HG03469 (cell line): Measurements from ENCODE around the gene CASP10.
A peak's percentile ranks its signal among the peaks of the same experiment; 100 is the strongest.

Experiments
- ATAC-seq: cut with Tn5 transposase; IDR thresholded peaks from one replicate; pipeline ENCODE4 v1.9.1; 2021; ENCODE audit warnings: mild to moderate bottlenecking, moderate library complexity, moderate number of reproducible peaks; ENCODE audit not compliant: unreplicated experiment

Gene CASP10

DNA sequence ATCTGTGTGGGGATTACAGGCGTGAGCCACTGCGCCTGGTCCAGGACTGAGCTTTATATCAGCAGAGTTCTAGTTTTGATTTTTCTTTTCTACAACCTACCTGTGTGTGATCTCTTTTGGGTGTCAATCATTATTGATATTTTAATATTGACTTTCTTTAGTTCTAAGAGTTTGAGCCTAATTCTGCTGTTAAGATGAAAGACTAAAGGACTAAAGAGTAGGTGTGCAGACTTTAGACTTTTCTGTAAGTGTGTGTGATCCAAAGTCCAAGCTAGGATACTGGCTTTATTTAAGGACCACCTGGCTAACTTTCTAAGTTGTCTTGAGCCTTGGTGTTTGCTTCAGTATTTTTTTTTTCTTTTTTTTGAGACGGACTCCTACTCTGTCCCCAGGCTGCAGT, 12.4 kb downstream of the CASP10 start:
- no peak for ATAC-seq

DNA sequence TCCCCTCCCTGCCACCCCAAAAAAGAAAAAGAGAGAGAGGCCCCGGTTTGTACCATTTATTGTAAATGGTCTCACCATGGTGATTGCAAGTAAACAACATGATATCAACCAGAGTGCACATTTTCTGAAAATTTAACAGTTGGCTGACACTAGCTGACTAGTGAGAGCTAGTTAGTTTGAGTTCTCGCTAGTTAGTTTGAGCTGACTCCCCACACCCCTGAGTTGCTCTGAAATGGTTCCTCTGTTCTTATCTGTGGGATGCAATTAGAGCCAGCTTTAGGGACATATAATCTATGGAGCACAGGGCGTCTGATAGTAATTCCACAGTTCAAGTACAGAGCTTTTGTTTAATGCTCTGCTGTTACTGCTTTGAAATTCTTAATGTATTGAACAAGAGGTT, 13.1 kb downstream of the CASP10 start:
- no peak for ATAC-seq

DNA sequence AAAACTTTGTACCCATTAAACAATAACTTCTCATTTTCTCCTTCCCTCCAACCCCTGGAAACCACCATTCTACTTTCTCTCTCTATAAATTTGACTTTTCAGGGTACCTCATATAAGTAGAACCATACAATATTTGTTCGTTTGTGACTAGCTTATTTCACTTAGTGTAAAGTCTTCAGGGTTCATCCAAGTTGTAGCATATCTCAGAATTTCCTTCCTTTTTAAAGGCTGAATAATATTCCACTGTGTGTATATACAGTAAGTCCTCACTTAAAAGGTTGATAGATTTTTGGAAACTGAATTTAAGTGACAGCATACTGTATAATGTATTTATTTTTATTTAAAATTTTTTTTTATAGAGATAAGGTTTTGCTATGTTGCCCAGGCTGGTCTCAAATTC, 13.9 kb downstream of the CASP10 start:
- ATAC-seq = no peak

DNA sequence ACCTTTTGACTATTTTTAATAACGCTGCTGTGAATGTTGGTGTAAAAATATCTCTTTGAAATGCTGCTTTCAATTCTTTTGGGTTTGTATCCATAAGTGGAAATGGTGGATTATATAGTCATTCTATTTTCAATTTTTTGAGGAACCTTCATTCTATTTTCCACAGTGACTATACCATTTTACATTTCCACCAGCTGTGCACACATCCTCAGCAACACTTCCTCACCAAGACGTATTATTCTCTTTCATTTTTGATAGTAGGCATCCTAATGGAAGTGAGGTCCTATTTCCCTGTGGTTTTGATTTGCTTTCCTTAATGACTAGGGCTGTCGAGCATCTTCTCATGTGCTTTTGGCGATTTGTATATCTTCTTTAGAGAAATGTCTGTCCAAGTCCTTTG, 14.8 kb downstream of the CASP10 start:
- no peak for ATAC-seq

DNA sequence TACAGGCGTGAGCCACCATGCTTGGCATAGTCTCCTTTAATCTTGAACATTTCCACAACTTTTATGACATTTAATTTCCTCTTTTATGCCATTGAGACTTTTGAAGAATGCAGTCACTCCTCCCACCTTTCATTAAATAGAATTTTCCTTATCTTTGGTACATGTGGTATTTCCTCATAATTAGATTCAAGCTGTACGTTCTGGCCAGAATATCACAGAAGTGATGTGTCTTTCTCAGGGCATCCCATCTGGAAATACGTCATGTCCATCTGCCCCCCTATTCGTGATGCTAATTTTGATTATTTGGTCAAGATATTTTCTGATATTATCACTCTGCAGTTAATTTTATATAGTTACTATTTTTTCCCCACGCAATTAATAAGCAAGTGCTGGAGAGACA, 16.9 kb downstream of the CASP10 start:
- no peak for ATAC-seq

DNA sequence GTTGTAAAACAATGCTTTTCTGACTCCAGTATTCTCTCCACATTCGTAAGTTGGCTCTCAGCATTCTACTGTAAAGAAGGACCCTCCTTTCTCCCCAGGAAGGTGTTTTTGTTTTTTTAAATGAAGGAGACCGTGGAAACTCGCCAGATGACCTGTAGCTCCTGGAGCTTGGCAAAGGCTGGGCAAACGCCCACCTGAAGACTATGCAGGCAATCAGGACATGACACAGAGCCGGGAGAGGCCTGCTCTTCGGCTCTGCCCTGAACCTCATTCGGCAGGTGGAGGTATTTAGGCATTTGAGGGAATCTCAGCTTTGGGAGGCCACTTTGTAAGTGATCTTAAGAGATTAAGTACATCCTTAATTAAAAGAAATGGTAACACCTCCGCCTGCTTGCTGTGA, 17.4 kb downstream of the CASP10 start:
- no peak for ATAC-seq

DNA sequence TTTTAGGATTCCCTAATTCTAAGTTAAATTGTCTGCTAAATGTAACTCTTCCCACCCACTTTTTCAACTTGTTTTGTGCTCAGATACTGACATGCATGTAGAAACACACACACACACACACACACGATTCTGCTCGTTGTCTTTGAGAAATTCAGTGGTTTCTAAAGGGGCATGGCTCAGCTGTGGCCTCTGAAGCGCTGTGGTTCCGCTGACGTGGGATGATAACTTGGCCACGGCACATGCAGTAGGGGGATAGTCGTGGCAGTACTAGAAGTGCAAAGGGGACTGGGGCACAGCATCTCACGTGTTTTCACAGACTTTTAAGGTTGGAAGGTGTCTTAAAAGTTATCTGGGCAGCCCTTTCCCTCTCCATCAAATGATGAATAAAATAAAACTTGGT, 18.4 kb downstream of the CASP10 start:
- no peak for ATAC-seq

DNA sequence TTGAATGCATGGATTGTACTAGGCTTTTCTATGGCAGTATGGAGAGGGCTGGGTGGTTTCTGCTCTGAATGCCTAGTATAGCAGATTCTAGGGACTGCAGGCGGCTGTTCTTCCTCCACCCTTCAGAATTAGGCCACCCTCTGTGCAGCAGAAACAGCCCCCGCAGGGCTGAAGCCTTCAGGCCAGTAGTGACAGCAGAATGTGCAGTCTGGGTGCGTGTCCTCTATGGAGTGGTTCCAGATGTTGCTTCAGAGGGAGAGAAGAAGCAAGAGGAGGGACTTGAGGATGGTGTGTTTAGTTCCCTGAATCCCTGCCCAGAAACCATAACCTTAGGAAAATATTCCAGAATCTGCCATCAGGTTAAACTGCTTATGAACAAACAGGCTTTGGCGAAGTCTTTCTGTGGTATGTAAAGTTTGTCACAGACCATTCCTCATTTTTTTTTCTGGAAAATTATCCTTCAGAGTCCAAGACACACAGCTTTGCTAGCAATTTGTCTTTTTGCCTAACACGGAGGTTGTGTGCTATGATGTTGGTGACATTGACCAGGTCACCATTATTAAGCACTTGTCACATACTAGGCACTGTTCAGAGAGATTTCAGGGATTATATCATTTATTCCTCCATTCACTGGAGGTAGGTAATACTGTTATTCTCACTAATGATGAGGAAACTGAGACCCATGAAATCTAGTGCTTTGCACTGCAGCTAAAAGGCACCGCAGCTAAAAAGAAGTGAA, 21.1 kb downstream of the CASP10 start:
- no peak for ATAC-seq

DNA sequence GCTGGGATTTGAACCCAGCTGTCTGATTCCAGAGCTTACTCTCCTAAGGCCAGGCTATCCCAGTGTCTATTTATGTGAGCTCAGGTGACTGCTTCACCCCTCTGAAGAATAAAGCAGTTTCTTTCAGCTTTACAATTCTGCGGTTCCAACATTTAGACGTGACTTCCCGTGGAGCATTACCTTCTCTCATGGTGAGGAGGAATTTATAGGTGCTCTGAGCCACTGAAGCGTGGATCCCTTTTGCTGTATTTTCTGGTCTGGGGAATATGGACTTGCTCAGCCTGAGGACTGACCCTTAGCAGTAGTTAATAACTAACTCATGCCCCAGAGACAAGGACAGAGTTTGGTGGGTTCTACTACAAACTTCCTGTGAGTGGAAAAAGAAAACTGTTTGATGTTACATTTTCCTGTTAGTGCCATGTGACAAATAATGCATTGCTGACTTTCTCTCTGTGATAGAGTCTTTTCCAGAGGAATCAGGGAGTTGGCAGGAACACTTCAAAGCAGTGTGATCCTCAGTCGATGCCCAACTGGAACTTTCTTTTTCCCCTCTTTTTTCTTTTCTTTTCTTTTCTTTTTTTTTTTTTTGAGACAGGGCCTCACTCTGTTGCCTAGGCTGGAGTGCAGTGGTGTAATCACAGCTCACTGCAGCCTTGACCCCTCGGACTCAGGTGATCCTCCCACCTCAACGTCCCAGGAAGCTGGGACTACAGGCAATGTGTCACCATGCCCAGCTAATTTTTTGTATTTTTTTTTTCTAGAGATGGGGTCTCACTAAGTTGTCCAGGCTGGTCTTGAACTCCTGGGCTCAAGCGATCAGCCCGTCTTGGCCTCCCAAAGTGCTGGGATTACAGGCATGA, 21.9 kb downstream of the CASP10 start:
- no peak for ATAC-seq

DNA sequence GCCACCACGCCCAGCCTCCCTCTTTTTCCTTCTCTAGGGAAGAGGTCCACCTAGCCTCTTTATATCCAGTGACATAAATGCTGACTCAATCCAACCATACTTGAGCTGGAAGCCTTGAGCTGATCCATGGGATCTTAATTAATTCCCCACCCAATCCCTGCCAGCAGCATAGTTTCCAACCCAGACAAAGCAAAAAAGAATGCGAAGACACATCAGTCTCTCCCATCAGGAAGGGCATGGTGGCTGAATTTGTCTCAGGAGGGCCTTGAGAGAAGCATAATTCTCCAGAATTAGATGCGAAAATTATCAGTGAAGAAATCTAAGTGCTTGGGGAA, 22.5 kb downstream of the CASP10 start:
- no peak for ATAC-seq

DNA sequence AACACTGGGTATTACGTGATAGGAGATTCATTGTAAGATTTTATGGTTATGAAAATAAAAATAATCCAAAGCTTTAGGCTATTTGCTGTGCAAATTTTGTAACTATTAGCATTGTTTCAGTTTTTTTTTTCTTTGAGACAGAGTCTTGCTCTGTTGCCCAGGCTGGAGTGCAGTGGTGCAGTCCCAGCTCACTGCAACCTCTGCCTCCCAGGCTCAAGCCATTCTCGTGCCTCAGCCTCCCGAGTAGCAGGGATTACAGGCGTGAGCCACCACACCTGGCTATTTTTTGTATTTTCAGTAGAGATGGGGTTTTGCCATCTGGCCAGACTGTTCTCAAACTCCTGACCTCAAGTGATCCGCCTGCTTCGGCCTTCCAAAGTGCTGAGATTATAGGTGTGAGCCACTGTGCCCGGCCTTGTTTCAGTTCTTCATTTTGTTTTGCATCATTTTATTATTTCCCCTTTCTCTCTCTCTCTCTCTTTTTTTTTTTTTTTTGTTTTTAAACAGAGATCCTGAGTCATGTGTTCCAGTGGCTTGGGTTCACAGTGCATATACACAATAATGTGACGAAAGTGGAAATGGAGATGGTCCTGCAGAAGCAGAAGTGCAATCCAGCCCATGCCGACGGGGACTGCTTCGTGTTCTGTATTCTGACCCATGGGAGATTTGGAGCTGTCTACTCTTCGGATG, 25.8 kb downstream of the CASP10 start:
- ATAC-seq = peak; percentile 45

DNA sequence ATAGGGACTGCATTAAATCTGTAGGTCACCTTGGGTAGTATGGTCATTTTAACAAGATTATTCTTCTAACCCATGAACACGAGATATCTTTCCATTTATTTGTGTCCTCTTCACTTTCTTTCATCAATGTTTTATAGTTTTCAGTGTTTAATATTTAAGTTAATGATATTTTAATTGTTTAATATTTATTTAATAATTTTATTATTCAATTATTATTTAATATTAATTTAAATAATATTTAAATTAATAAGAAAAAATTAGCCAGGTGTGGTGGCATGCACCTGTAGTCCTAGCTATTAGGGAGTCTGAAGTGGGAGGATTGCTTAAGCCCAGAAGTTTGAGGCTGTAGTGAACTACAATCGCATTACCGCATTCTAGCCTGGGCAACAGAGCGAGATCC, 33.0 kb downstream of the CASP10 start:
- ATAC-seq = no peak

DNA sequence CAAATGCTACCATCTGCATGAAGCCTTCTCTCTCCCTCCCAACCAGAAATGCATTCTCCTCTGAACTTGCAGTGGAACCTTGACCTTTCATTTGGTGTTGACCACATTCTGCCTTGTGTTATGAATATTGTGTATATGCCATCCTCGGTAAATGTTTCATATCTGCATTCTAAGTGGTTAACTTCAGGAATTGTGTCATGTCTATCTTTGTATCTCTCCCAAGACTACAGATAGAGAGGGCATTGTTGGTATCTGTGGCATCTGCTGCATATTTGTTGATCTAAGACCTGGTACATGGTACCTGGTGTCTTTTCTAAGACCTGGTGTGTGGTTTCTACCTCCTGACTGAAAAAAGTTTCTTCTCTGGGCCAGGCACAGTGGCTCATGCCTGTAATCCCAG, 34.0 kb downstream of the CASP10 start:
- ATAC-seq = no peak

DNA sequence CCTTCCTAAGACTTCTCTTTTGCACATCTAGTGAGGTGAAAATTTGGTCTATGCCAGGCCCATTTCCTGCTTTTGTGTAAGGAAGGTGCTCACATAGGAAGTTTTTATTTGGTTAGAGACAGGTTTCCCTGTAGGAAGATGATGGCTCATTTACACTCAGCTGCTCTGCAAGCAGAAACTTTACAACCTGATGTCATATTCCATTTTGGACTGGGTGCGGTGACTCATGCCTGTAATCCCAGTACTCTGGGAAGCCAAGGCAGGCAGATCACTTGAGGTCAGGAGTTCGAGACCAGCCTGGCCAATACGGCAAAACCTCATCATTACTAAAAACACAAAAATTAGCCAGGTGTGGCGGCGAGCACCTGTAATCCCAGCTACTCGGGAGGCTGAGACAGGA, 35.8 kb downstream of the CASP10 start:
- ATAC-seq = no peak

DNA sequence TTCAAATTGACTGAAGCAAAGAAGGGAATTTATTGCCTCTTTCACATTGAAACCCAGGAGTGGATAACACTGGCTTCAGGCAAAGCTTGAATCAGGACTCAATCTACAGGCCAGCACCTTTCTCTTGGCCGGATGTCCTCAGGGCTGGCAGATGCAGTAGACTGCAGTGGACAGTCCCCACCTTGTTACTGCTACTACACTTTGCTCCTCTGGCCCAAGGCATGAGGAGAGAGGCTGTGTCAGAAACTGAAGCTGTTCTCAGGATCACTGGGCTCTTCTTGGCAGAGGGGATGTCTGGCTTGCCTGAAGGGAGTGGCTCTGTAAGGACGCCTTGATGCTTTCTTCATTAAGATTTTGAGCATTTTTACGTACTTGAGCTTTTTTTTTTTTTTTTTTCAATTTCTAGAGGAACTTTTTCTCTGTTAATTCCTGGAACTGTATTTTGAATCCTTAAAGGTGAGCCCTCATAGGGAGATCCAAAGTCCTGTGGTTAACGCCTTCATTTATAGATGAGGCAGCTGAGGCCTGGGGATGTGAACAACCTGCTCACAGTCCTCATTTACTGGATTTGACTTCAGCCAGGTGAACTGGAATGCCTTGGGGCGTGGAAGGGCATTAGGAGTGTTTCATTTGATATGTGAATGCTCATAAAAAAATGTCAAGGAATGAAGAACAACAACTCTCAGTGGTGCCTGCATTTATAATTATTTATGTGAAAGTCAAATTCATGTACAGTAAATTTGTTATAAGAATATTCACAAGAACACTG, 36.6 kb downstream of the CASP10 start:
- ATAC-seq = no peak

DNA sequence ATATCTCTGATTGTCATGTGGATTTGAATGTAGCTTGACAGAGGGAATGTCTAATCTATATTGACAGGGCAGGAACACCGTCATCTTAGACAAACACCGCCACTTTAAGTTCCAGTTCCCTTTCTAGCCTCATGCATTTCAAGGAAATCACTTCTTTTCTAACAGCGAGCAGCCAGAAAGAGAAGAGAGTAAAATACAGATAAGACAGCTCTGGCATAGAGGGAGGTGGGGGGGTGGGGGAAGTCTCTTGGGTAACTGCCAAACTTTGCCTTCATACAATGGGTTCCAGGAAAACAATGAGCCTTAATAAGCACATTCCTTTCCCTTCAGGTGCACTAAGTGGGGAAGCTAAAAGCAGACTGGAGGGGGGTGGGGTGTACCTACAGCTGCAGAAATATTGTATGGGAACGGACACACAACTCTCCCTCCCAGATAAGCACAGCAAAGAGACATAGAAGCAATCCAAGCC, 37.2 kb downstream of the CASP10 start:
- no peak for ATAC-seq

DNA sequence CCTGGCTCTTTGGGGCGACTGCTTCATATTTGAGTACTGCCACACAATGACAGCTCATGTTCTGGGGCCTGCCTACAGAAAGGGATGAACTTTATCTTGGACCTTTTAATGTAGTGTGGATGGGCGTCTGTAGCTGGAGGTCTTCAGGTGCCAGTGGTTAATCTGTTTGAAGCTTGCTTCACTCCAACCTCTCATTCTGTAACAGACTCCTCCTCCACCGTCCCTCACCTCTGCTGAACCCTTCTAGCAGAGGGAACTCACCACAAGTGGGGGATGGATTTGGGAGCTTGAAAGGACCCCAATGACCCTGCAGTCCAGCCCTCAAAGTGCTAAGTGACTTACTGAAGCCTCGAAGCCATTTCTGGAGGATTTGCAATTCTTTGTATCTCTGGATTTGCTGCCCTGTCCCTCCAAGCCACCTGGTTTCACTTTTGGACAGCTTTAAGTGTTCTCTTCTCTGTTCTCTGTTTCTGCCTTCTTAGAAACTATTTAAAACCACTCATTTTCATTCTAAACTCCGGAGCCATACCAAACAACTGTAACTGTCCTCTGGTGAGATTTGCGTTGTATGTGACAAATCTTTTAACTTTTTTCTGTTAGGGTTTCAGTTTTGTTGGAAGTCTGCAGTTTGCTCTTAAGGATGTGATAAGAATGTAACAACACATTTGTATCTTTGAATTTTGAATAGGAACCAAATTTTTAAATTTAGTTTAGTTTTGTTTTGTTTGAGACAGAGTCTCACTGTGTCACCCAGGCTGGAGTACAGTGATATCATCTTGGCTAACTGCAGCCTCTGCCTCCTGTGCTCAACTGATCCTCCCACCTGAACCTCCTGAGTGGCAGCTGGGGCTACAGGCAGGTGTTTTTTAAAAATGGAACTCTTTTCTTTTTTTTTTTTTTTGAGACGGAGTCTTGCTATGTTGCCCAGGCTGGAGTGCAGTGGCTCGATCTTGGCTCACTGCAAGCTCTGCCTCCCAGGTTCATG, 40.4 kb downstream of the CASP10 start:
- ATAC-seq = peak; percentile 79

DNA sequence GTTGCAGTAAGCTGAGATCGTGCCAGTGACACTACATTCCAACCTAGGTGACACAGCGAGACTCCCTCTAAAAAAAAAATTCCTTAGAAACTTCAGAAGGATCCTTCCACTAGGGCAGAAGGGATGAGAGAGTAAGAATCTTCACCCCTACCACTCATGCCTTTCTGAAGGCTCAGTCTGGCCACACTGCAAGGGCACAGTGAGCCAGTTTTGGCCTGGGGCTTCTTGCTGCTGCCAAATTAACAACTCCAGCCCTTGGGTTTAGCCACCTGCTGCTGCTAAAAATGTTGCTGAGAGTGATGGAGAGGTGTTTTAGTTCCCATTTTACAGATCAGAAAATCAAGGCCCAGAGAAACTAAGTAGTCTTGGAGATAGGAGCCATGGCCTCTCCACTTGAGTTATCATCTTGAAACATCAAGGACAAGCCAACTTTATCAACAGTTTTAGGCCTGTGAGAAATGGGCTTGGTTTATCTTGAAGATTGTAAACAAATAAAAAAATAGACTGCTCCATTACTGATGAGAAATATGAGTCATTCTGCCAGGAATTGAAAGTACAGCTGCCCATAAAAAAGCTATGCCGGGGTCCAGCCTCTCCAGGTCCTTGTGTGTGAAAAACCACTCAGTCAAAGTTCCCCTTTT, 45.5 kb downstream of the CASP10 start:
- no peak for ATAC-seq

DNA sequence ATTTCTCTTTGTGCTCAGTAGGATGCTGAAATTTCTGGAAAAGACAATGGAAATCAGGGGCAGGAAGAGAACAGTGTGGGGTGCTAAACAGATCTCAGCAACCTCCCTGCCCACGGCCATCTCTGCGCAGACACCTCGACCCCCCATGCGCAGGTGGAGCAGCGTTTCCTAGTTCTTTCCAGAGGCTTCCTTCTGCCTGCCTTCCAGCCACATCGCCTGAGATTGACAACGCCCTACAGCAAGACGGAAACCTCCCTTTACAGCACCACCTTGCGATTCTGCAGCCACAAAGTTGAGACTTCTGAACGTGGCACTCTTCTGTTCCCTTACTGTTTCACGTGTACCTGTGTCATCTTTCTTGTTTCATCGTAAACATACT, 46.0 kb downstream of the CASP10 start:
- no peak for ATAC-seq
